Heart left ventricle (tissue), 13 donors: ENCODE data around the gene ARF1.

Experiments used
- POLR2A ChIP-seq, 2 donors: fragments of 450-650 bp; IDR thresholded peaks; one replicate each; pipeline ENCODE4 v1.6.1; 2017; ENCODE audit warnings: antibody characterized with exemption in 2 of 2, mild to moderate bottlenecking in 2 of 2, moderate library complexity in 2 of 2
- TF ChIP-seq, protein P1 (sequence below), 12 donors: fragments of 200-600 bp; sonication (generic) in 4 of 12; IDR thresholded peaks; one replicate each; pipeline versions ENCODE4 v1.5.0 to v1.8.0; 2018 to 2022; ENCODE audit warnings: antibody characterized with exemption in 12 of 12, mild to moderate bottlenecking in 5 of 12
- donor health status: ischemic (EF 13 %, LVEDD 7.1; RV severe dilation, severe dysfunction).
- donor health status: DM: no; HTN: yes; CAD: no.
- donor health status: DM: no; HTN: no; CAD: no.
- donor health status: ischemic (EF 25% LVEDD 6.9; RV normal size, moderate dysfunction).
- donor health status: ischemic (EF 25% LVEDD 5.7; RV mildly dilated, moderate dysfunction).
- donor health status: ischemic (EF 35%, LVEDD 5.7; RV mildly dilated, moderate dysfunction).
- donor health status: nonischemic (EF 11% LVEDD 7.7; RV severe dilation, severe dysfunction).
- donor health status: DM: yes; HTN: yes; CAD: no.
- donor health status: PGD.
- donor health status: ischemic (EF 29% LVEDD 5.4; RV normal size, mild dysfunction).
- donor health status: nonischemic (EF 23%, LVEDD 6.1; RV moderate dilation, normal function).

DNA sequence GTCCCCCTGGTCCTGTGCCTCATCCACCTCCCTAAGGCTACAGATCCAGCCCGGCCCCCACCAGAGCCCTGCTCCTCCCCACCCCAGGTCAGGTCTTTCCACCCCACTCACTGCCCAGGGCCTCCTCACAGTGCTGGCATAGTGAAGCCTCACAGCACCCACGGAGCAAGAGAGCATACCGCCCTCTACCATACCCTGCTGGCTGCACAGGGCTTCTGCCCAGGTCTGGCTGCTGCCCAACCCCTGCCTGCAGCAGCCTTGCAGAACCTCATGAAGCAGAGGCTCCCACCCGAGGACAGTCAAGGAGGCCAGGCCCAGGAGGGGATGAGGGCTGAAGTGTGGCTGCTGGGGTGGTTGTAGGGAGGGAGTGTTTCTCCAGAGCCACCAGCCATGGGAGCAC, 19.7 kb upstream of the ARF1 start:
- TF ChIP-seq, protein P1, sequence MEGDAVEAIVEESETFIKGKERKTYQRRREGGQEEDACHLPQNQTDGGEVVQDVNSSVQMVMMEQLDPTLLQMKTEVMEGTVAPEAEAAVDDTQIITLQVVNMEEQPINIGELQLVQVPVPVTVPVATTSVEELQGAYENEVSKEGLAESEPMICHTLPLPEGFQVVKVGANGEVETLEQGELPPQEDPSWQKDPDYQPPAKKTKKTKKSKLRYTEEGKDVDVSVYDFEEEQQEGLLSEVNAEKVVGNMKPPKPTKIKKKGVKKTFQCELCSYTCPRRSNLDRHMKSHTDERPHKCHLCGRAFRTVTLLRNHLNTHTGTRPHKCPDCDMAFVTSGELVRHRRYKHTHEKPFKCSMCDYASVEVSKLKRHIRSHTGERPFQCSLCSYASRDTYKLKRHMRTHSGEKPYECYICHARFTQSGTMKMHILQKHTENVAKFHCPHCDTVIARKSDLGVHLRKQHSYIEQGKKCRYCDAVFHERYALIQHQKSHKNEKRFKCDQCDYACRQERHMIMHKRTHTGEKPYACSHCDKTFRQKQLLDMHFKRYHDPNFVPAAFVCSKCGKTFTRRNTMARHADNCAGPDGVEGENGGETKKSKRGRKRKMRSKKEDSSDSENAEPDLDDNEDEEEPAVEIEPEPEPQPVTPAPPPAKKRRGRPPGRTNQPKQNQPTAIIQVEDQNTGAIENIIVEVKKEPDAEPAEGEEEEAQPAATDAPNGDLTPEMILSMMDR (IDR thresholded peaks at IDR 0.05): no peak
- no peak for TF ChIP-seq POLR2A (IDR thresholded peaks at IDR 0.05)
